C4-2B (cell line): ENCODE data around the gene CLSTN1.
A peak's percentile ranks its signal among the peaks of the same experiment; 100 is the strongest.

Experiments
- H3K27ac ChIP-seq: fragments of 450-650 bp; 2 replicates; pipeline ENCODE4 v1.5.1; 2017
- ZFX ChIP-seq: fragments of 450-650 bp; IDR thresholded peaks from 2 replicates; pipeline ENCODE4 v1.6.1; 2017
- TF ChIP-seq, protein P1 (sequence below): fragments of 450-650 bp; conservative IDR thresholded peaks from 2 replicates; pipeline ENCODE4 v1.5.1; 2017; ENCODE audit warnings: mild to moderate bottlenecking

The CLSTN1 gene

DNA sequence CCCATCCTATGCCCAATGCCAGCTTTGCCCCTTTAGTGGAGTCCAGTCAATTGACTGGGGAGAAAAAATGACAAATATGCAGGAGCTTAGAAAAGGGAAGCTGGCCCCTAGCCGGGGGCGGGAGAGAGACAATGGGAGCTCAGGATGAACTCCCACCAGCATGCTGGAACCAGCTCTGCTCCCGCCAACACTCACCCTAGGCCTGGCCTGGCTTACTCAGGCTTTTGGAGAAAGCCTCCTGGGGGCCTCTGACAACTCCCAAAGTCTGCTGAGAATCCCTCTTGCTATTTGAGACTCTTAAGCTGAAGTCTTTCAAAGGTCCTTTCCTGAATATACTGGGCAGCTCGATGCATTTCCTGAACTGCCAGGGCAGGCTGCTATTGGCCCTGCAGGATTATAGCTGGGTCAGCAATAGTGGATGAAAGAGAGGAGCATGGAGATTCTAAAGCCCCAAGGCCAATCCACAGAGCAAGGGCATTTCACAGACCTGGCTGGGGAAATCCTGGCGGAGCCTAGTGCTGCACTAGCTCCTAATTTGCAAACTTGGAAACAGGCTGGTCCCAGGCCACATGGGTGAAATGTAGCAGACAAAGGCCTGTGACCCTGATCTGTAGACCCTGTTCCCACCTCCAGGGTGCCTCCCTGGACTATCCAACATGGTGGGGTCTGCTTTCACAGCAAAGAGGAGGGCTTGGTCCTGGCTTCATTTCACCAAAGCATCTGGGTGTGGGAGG is 35.7 kb upstream of the CLSTN1 start:
- no peak for TF ChIP-seq ZFX
- TF ChIP-seq, protein P1, sequence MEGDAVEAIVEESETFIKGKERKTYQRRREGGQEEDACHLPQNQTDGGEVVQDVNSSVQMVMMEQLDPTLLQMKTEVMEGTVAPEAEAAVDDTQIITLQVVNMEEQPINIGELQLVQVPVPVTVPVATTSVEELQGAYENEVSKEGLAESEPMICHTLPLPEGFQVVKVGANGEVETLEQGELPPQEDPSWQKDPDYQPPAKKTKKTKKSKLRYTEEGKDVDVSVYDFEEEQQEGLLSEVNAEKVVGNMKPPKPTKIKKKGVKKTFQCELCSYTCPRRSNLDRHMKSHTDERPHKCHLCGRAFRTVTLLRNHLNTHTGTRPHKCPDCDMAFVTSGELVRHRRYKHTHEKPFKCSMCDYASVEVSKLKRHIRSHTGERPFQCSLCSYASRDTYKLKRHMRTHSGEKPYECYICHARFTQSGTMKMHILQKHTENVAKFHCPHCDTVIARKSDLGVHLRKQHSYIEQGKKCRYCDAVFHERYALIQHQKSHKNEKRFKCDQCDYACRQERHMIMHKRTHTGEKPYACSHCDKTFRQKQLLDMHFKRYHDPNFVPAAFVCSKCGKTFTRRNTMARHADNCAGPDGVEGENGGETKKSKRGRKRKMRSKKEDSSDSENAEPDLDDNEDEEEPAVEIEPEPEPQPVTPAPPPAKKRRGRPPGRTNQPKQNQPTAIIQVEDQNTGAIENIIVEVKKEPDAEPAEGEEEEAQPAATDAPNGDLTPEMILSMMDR: no peak
- 0 out of 2 replicates have a peak overlapping the region, but pooled peaks have one; percentile 1 for H3K27ac ChIP-seq

DNA sequence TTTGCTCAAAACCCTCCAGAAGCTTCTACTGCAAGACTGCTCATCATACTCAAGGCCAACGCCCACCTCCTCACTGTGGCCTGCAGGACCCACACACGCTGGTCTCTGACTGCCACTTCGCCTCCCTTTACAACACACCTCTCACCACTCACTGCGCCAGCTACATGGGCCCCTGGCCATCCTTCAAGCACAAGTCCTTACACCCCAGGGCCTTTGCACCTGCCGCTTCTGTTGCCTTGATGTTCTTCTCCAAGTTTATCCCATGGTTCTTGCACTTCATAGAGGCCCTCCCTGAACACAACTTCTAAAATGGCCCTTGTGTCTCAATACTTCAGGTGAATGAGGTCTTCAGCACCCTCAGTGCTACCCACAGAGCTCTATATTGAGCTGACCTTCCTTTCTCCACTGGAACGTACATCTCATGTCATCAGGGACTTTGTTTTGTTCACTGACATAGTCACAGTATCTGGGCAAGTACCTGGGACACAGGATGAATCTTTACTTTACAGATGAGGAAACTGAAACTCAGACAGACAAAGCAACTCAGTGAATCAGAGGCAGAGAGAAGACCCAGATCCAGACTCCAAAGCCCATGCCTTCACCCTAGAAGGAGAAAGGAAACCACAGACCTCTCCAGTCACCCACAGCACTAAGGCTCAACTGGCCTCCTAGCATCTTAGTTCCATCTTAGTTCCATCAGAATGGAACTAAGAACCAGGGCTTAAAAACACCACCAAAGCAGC is 34.7 kb upstream of the CLSTN1 start:
- no peak for TF ChIP-seq ZFX
- TF ChIP-seq, protein P1: no peak
- H3K27ac ChIP-seq: no peak overlapping the region

DNA sequence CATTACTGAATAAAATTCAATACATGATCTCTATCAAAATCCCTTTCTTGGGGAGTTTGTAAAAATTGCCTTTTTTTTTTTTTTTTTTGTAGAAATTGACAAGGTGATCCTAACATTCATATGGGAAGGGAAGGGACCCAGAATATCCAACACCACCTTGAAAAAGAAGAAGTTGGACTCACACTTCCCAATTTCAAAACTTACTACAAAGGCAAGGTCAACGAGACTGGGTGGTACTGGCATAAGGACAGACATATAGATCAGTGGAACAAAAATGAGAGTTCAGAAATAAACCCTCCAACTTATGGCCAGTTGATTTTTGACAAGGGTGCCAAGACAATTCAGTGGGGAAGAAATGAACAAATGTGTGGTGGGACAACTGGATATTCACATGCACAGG is 31.4 kb upstream of the CLSTN1 start:
- no peak overlapping the region for H3K27ac ChIP-seq
- TF ChIP-seq, protein P1: no peak
- TF ChIP-seq ZFX: no peak

DNA sequence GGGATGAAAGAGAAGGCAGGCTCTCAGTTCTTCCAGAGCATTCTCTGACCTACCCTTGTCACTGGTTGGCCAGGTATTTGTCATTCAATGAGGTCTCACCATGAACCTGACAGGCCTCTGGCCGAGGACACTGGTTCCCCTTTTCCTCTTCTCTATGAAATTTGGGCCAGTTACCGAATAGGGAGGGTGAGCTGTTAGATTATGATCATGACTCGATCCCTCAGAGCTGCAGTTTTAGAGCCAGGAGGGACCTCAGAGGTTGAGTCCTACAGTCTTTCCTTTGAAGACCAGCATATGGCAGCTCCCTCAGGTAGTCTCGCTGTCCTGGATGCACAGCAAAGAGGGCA is 29.5 kb upstream of the CLSTN1 start:
- TF ChIP-seq, protein P1: no peak
- no peak for TF ChIP-seq ZFX
- no peak overlapping the region for H3K27ac ChIP-seq

DNA sequence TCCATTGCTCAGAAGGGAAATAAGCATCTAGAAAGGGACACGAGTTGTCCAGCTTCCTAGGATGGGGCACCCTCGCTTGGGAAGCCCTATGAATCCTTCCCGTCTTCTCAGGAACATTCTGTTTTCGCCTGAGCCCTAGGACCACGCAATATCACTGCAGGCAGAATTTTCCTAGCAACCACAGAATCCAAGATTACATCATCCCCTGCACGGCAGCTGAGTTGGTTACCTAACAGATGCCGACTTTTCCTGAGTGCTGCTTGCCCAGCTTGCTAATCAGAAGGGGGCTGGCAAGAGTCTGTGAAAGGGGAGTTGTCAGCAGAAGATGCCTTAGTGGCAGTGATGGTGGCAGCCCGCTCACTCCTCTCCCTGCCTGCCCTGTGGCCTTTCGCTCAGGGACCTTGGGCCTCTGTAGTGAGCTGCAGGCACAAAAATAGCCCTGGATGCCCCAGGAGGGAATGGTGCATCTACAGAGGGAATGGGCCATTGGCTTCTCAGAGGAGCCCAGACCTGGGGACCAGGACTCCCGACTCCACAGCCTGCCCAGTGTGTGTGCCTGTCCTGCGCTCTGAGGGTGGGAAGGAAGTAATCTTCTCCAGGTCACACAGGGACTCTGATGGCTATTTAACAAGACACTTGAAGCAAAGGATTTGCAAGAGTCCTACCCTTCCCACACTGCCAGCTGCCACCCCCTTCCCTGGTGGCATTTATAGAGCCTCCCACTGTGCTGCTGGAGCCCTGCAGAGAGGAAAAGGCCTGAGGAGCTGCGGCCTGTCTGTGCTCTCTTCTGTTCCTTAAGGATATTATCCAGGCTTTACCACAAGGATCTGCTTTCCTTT is 28.9 kb upstream of the CLSTN1 start:
- TF ChIP-seq, protein P1: no peak
- no peak for TF ChIP-seq ZFX
- no peak overlapping the region; the same call in 1 of the 2 replicates for H3K27ac ChIP-seq

DNA sequence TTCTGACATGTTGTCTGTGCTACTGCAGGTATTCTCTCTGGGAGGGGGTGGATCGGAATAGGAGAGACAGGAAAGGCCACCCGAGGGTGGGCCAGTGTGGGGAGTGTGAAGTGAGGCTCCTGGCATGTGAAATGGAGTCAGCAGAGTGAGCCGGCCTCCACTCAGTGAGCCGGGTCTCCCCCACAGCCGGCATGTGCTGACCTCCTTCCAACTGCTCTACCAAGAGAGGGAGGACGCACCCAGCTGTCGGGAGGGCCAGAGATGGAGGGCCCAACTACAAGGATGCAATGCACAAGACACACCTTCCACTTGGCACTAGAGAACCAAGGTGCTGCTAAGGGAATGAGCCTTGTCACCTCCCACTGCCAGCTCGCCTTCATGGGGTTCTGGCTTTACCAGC is 28.2 kb upstream of the CLSTN1 start:
- no peak overlapping the region; the same call in 1 of the 2 replicates for H3K27ac ChIP-seq
- TF ChIP-seq ZFX: no peak
- TF ChIP-seq, protein P1: no peak
